ENCODE measurements around the gene SERAC1. TPM values are rescaled to one million over a fixed set of nuclear protein-coding genes. Genes with fewer than 3 reads are reported as not detected.
"Not testable (repeated sequence)": the region's sequence is repeated elsewhere in the genome, so short reads cannot be mapped to it uniquely, and the experiment has no call there.

Gene SERAC1
- total RNA-seq, 4 donors from 2014 or later, result 5.2 to 14.9 (median 10.1) TPM

- H3K4me1 ChIP-seq, result peaks cover 0 to 9% (median 0%) of the 10 kb centered on the region in 3 donors
- H3K27me3 ChIP-seq, result no peaks in the 10 kb centered on the region
- TF ChIP-seq, protein P1, sequence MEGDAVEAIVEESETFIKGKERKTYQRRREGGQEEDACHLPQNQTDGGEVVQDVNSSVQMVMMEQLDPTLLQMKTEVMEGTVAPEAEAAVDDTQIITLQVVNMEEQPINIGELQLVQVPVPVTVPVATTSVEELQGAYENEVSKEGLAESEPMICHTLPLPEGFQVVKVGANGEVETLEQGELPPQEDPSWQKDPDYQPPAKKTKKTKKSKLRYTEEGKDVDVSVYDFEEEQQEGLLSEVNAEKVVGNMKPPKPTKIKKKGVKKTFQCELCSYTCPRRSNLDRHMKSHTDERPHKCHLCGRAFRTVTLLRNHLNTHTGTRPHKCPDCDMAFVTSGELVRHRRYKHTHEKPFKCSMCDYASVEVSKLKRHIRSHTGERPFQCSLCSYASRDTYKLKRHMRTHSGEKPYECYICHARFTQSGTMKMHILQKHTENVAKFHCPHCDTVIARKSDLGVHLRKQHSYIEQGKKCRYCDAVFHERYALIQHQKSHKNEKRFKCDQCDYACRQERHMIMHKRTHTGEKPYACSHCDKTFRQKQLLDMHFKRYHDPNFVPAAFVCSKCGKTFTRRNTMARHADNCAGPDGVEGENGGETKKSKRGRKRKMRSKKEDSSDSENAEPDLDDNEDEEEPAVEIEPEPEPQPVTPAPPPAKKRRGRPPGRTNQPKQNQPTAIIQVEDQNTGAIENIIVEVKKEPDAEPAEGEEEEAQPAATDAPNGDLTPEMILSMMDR (IDR thresholded peaks at IDR 0.05), result no peak
- TF ChIP-seq POLR2A (IDR thresholded peaks at IDR 0.05), result no peak
- peaks cover 0 to 46% (median 0%) of the 10 kb centered on the region in 3 donors for H3K36me3 ChIP-seq
- no peak overlapping the region for H3K27ac ChIP-seq
- no peak overlapping the region for H3K4me3 ChIP-seq
- DNase-seq, result no peak
- intact Hi-C loops (cut with DNase I), result no loop called here
- H3K9me3 ChIP-seq, result no peaks in the 10 kb centered on the region
These were observed 16.5 kb upstream of the SERAC1 start for GRCh38 chr6:158184608-158185007.

GRCh38 chr6:158183174-158183972, 15.3 kb upstream of the SERAC1 start:
- DNase-seq, result not testable (repeated sequence)
- WGBS, 2 donors, result 68 to 78% methylated on average over 5 to 8 of the region's 16 CpGs

DNA sequence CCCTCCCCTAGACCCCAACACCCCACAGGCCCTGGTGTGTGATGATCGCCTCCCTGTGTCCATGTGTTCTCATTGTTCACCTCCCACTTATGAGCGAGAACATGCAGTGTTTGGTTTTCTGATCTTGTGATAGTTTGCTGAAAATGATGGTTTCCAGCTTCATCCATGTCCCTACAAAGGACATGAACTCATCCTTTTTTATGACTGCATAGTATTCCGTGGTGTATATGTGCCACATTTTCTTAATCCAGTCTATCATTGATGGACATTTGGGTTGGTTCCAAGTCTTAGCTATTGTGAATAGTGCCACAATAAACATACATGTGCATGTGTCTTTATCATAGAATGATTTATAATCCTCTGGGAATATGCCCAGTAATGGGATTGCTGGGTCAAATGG, 9.7 kb upstream of the SERAC1 start:
- H3K4me3 ChIP-seq; H3K4me1 ChIP-seq; DNase-seq; H3K9me3 ChIP-seq; intact Hi-C loops (cut with DNase I); H3K27ac ChIP-seq; H3K27me3 ChIP-seq: not testable (repeated sequence)
- 100% methylated on average over 3 of the region's 3 CpGs for WGBS, 2 donors
- peaks cover 0 to 29% (median 0%) of the 10 kb centered on the region in 3 donors for H3K36me3 ChIP-seq

More at GRCh38 chr6:158183174-158183972, 15.3 kb upstream of the SERAC1 start:
- H3K4me1 ChIP-seq; intact Hi-C loops (cut with DNase I); H3K4me3 ChIP-seq; H3K9me3 ChIP-seq; H3K27me3 ChIP-seq; H3K27ac ChIP-seq: not testable (repeated sequence)
- peaks cover 0 to 45% (median 0%) of the 10 kb centered on the region in 3 donors for H3K36me3 ChIP-seq

GRCh38 chr6:158175111-158175510, 7.0 kb upstream of the SERAC1 start:
- no peak overlapping the region for H3K4me3 ChIP-seq
- no peak overlapping the region for H3K27ac ChIP-seq
- peaks cover 0 to 38% (median 0%) of the 10 kb centered on the region in 3 donors for H3K36me3 ChIP-seq
- WGBS, 2 donors, result 82 to 100% methylated on average over 3 of the region's 3 CpGs
- peaks cover 0 to 20% (median 0%) of the 10 kb centered on the region in 3 donors for H3K4me1 ChIP-seq
- H3K27me3 ChIP-seq, result no peaks in the 10 kb centered on the region
- TF ChIP-seq, protein P1 (IDR thresholded peaks at IDR 0.05), result no peak
- no peak for TF ChIP-seq POLR2A (IDR thresholded peaks at IDR 0.05)
- intact Hi-C loops (cut with DNase I), result no loop called here
- no peak for DNase-seq
- no peaks in the 10 kb centered on the region for H3K9me3 ChIP-seq

DNA sequence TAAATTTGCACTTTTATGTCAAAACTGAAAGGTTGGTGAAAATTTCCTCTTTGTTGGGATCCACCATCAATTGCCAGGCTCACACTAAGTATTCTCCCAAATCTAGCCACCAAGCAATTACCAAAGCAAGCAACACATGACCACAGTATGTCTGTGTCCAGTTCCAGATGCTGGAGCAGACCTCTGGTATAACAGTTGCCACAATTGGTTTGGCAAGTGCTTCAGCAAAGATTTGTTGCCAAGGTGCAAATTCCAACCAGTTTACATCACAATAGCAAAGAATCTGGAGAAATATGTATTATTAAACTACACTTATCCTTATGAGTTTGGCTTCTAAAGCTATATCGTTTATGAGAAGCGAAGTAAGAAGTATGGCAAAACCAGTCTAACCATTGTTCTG, 6.5 kb upstream of the SERAC1 start:
- H3K9me3 ChIP-seq, result no peaks in the 10 kb centered on the region
- DNase-seq, result no peak
- peaks cover 0 to 25% (median 0%) of the 10 kb centered on the region in 3 donors for H3K4me1 ChIP-seq
- intact Hi-C loops (cut with DNase I), result no loop called here
- no peaks in the 10 kb centered on the region for H3K27me3 ChIP-seq
- H3K4me3 ChIP-seq, result no peak overlapping the region
- TF ChIP-seq, protein P1 (IDR thresholded peaks at IDR 0.05), result no peak
- TF ChIP-seq POLR2A (IDR thresholded peaks at IDR 0.05), result no peak
- WGBS, 2 donors, result 51 to 71% methylated on average over 2 of the region's 2 CpGs
- H3K36me3 ChIP-seq, result peaks cover 0 to 38% (median 0%) of the 10 kb centered on the region in 3 donors
- no peak overlapping the region for H3K27ac ChIP-seq

DNA sequence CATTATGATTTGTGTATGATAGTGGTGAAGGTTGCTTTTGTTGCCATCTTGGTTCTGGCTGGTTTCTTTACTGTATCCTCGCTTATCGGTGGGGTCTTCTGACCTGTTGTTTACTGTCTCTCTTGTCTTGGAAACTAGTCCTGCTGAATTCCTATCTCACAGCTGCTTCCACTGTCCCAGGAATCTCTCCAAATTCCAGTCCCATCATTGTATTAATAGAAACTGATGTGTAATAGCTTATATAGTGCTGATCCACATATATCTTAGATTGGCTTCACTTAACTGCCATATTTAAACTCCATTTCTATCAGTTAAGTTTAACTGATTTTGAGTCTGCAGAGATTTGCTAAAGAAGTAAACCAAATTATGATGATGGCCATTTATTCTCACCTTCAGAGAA, 6.0 kb upstream of the SERAC1 start:
- peaks cover 0 to 26% (median 0%) of the 10 kb centered on the region in 3 donors for H3K4me1 ChIP-seq
- DNase-seq, result no peak
- 60 to 93% methylated on average over 2 of the region's 2 CpGs for WGBS, 2 donors
- intact Hi-C loops (cut with DNase I), result no loop called here
- no peak overlapping the region for H3K27ac ChIP-seq
- no peak for TF ChIP-seq POLR2A (IDR thresholded peaks at IDR 0.05)
- TF ChIP-seq, protein P1 (IDR thresholded peaks at IDR 0.05), result no peak
- no peak overlapping the region for H3K4me3 ChIP-seq
- no peaks in the 10 kb centered on the region for H3K27me3 ChIP-seq
- H3K9me3 ChIP-seq, result no peaks in the 10 kb centered on the region
- H3K36me3 ChIP-seq, result peaks cover 0 to 38% (median 0%) of the 10 kb centered on the region in 3 donors
